HepG2 (cell line): ENCODE results near the gene PEPD. TPM values are rescaled to one million over a fixed set of nuclear protein-coding genes. Genes with fewer than 3 reads are reported as not detected.

Experiments
- ATAC-seq: fragments of 200-7000 bp; cut with Tn5 transposase; 3 replicates; pipeline ENCODE4 v1.9.1; 2020; ENCODE audit warnings: mild to moderate bottlenecking, moderate library complexity
- BruUV-seq: library from RNA; stranded (reverse); fragments of 400-500 nt; replicated peaks from 2 replicates; lab custom pipeline; 2021; lab: Mats Ljungman, UMichigan
- CTCF ChIA-PET: fragments of 300-600 bp; formaldehyde crosslinking; extraction: SDS; loops from one replicate; lab custom pipeline; 2021; ENCODE audit warnings: low total read pairs, inconsistent platforms, low intra/inter-chr PET ratio; lab: Yijun Ruan, JAX
- POLR2A ChIA-PET: fragments of 350-600 bp; sonication (Branson Sonifier 250); formaldehyde crosslinking; loops from one replicate; lab custom pipeline; 2020; ENCODE audit warnings: antibody characterized with exemption, inconsistent platforms; lab: Yijun Ruan, JAX
- DNase-seq: peaks from one replicate; pipeline ENCODE4 v3.0.0-alpha.2; 2015; ENCODE audit warnings: low spot score
- FAIRE-seq: peaks from 3 replicates; lab custom pipeline; 2011; peaks lifted over from hg19 to GRCh38; lab: Jason Lieb, UNC
- H2AFZ ChIP-seq: one replicate; pipeline ENCODE4 v1.6.1; 2011; ENCODE audit warnings: low read length, inconsistent platforms
- H3K27ac ChIP-seq: fragments of 300-600 bp; 3 replicates; pipeline ENCODE4 v1.8.0; 2011; ENCODE audit warnings: mixed run types, mild to moderate bottlenecking, mixed read lengths, low read length, inconsistent platforms; ENCODE audit not compliant: insufficient read depth; ENCODE audit errors: extremely low read length
- H3K27me3 ChIP-seq, 2 experiments: fragments of 200-600 bp in 1 of 2; 2 replicates in 1 of 2; 3 replicates in 1 of 2; pipeline versions ENCODE4 v1.6.0 to v1.8.0; 2011; ENCODE audit warnings: low read length in 2 of 2, mild to moderate bottlenecking in 2 of 2, moderate library complexity in 2 of 2, inconsistent platforms in 1 of 2; ENCODE audit not compliant: insufficient read depth in 2 of 2, control insufficient read depth in 1 of 2
- H3K36me3 ChIP-seq, 2 experiments: fragments of 200-600 bp in 1 of 2; replicated peaks in 1 of 2; 2 replicates in 1 of 2; 3 replicates in 1 of 2; pipeline versions ENCODE4 v1.5.1 to v1.8.0; 2011; ENCODE audit warnings: low read length in 2 of 2, inconsistent platforms in 1 of 2; ENCODE audit not compliant: insufficient read depth in 2 of 2, control insufficient read depth in 1 of 2
- H3K4me1 ChIP-seq: 2 replicates; pipeline ENCODE4 v1.5.1; 2012; ENCODE audit warnings: low read length, inconsistent platforms; ENCODE audit not compliant: insufficient read depth
- H3K4me2 ChIP-seq: 2 replicates; pipeline ENCODE4 v1.6.0; 2011; ENCODE audit warnings: low read depth, low read length, inconsistent platforms
- H3K4me3 ChIP-seq, 3 experiments: fragments of 200-600 bp in 1 of 3; sonication (generic), shearing (Covaris generic) in 1 of 3; replicated peaks in 1 of 3; 2 replicates each; pipeline ENCODE4 v1.5.1; 2011 to 2016; ENCODE audit warnings: low read length in 3 of 3, inconsistent platforms in 2 of 3, low read depth in 2 of 3, mild to moderate bottlenecking in 2 of 3, control low read depth in 1 of 3, mixed read lengths in 1 of 3; ENCODE audit not compliant: insufficient read depth in 1 of 3
- H3K79me2 ChIP-seq: one replicate; pipeline ENCODE4 v1.6.1; 2011; ENCODE audit warnings: low read length, inconsistent platforms; ENCODE audit not compliant: insufficient read depth
- H3K9ac ChIP-seq: 2 replicates; pipeline ENCODE4 v1.6.0; 2011; ENCODE audit warnings: mild to moderate bottlenecking, low read depth, low read length, inconsistent platforms; ENCODE audit not compliant: insufficient read depth
- H3K9me3 ChIP-seq: 2 replicates; pipeline ENCODE4 v1.5.1; 2012; ENCODE audit warnings: mild to moderate bottlenecking, low read length
- H4K20me1 ChIP-seq: 2 replicates; pipeline ENCODE4 v1.6.0; 2011; ENCODE audit warnings: inconsistent platforms, mild to moderate bottlenecking, low read length, moderate library complexity; ENCODE audit not compliant: insufficient read depth
- PHB2 ChIP-seq: fragments of 450-650 bp; IDR thresholded peaks from 2 replicates; pipeline ENCODE4 v1.6.1; 2018; ENCODE audit not compliant: partially characterized antibody
- POLR2AphosphoS5 ChIP-seq: IDR thresholded peaks from 2 replicates; pipeline ENCODE4 v1.6.1; 2012; ENCODE audit warnings: low read depth, low read length
- SUZ12 ChIP-seq: fragments of 150-350 bp; IDR thresholded peaks from 2 replicates; pipeline ENCODE4 v1.6.1; 2014; ENCODE audit warnings: low read depth, low read length
- ZNF224 ChIP-seq: sonication (generic); formaldehyde crosslinking; IDR thresholded peaks from 2 replicates; pipeline ENCODE4 v1.5.0; 2020; ENCODE audit warnings: mild to moderate bottlenecking, missing genetic modification reagents
- ZNF256 ChIP-seq: sonication (generic); formaldehyde crosslinking; conservative IDR thresholded peaks from 2 replicates; pipeline ENCODE4 v1.4.0; 2020; ENCODE audit warnings: missing genetic modification reagents
- ZNF383 ChIP-seq: sonication (generic); formaldehyde crosslinking; IDR thresholded peaks from 2 replicates; pipeline ENCODE4 v1.4.0; 2020; ENCODE audit warnings: missing genetic modification reagents, mild to moderate bottlenecking, borderline replicate concordance
- ZNF703 ChIP-seq: sonication (generic); formaldehyde crosslinking; IDR thresholded peaks from 2 replicates; pipeline ENCODE4 v1.5.1; 2020; ENCODE audit warnings: missing genetic modification reagents, mild to moderate bottlenecking, moderate library complexity, borderline replicate concordance
- WGBS: methylation state at CpG from one replicate; pipeline ENCODE4 v1.1.6; 2017; ENCODE audit warnings: low lambda C conversion rate; 5-methylcytosine and 5-hydroxymethylcytosine counted together
- in situ Hi-C: cut with HindIII; loops from 2 replicates; pipeline ENCODE4 v1.10.0; 2017; ENCODE audit warnings: low pct_unique_long_range_greater_than_20kb; ENCODE audit not compliant: extremely low pct_ligation_motif_present
- intact Hi-C: fragments of 100-400 bp; cut with micrococcal nuclease; formaldehyde crosslinking; loops from one replicate; pipeline ENCODE4 v1.10.0; 2022; ENCODE audit not compliant: unreplicated experiment
- polyA plus RNA-seq, 8 experiments: library from polyadenylated mRNA; depleted of rRNA in 3 of 8; stranded (reverse) in 7 of 8; unstranded in 1 of 8; fragments of >200 nt; fragmentation: Illumina TruSeq in 4 of 8; extraction: Trizol in 4 of 8; gene quantifications; 2 replicates each; pipeline versions ENCODE4 v1.2.1 to v1.2.3, GENCODE V29; 2011 to 2016; ENCODE audit warnings: low read depth in 4 of 8, missing spikeins in 1 of 8, mixed read lengths in 1 of 8; ENCODE audit not compliant: insufficient read depth in 1 of 8
- total RNA-seq, 5 experiments: library from RNA; depleted of rRNA; stranded (reverse); fragments of >200 nt; fragmentation: Illumina TruSeq; extraction: Trizol; gene quantifications; 2 replicates each; pipeline ENCODE4 v1.2.3, GENCODE V29; 2016; ENCODE audit warnings: low read depth in 1 of 5
- TF ChIP-seq, protein P1 (sequence below): sonication (generic); formaldehyde crosslinking; conservative IDR thresholded peaks from 2 replicates; pipeline ENCODE4 v1.8.0; 2022; ENCODE audit warnings: low read depth, missing genetic modification reagents

Gene PEPD
- total and polyA plus RNA-seq, 2 of the 13 experiments (the other 11 are each of a cell fraction or from before 2014, with no cell fraction given): 60.7 to 75.1 TPM

DNA sequence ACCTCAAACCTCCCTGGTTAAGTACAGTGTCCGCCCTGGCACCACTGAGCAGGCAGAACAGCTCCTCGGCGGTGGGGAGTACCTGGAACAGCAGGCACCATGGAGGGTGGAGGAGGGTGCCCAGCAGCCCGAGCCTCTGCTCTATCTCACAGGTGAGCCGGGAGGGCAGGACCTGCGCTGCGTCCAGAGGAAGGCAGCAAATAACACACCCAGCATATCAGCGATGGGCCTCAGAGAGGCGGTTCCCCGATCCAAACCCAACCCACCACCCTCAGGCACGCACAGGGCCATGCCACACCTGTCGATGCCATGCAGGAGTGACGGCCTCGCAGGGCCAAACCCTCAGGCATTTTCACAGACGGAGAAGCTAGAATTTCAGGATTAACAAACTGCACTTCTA, 11.8 kb downstream of the PEPD start:
- Histone ChIP-seq H2AFZ (no peak overlapping the region), H4K20me1 (no peaks in the 10 kb centered on the region), H3K36me3 (peaks cover 14 to 18% of the 10 kb centered on the region in 2 experiments; a peak in 4 of 5 replicates), H3K27me3 (no peaks in the 10 kb centered on the region), H3K9me3 (no peaks in the 10 kb centered on the region), H3K9ac (no peak overlapping the region), H3K27ac (no peak overlapping the region), H3K4me2 (no peak overlapping the region), H3K4me1 (no peaks in the 10 kb centered on the region), H3K79me2 (peaks cover 12% of the 10 kb centered on the region), H3K4me3 (no peak overlapping the region)
- 95% methylated on average over 10 of the region's 15 CpGs for WGBS
- in situ Hi-C loops: no loop called here
- CTCF ChIA-PET: no interaction called here
- FAIRE-seq (no peak), ATAC-seq (no peak), DNase-seq (no peak)
- TF ChIP-seq ZNF224 (CRISPR knock-in tag) (no peak), SUZ12 (no peak), ZNF256 (no peak), ZNF383 (no peak), PHB2 (no peak), POLR2AphosphoS5 (no peak), ZNF703 (no peak)
- TF ChIP-seq, protein P1, sequence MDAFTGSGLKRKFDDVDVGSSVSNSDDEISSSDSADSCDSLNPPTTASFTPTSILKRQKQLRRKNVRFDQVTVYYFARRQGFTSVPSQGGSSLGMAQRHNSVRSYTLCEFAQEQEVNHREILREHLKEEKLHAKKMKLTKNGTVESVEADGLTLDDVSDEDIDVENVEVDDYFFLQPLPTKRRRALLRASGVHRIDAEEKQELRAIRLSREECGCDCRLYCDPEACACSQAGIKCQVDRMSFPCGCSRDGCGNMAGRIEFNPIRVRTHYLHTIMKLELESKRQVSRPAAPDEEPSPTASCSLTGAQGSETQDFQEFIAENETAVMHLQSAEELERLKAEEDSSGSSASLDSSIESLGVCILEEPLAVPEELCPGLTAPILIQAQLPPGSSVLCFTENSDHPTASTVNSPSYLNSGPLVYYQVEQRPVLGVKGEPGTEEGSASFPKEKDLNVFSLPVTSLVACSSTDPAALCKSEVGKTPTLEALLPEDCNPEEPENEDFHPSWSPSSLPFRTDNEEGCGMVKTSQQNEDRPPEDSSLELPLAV (CRISPR knock-in tag): no peak
- no TSS peak for BruUV-seq
- POLR2A ChIA-PET: interaction anchor here (1.1 kb wide), 1 partner anchor 10 kb away, joined by 3 read pairs; no protein-coding TSS in a partner anchor
- intact Hi-C loops: no loop called here
